Right atrium auricular region (tissue), 2 donors: Measurements from ENCODE around the gene SCYGR1. TPM values are rescaled to one million over a fixed set of nuclear protein-coding genes. Genes with fewer than 3 reads are reported as not detected.
A peak's percentile ranks its signal among the peaks of the same experiment; 100 is the strongest.

Source experiments
- DNase-seq: peaks from one replicate; pipeline ENCODE4 v3.0.0-alpha.2; 2019; ENCODE audit warnings: low spot score
- H3K27ac ChIP-seq, 2 donors: fragments of 200-600 bp; sonication (generic); 1 replicate in 1 of 2; 2 replicates in 1 of 2; pipeline ENCODE4 v1.5.1; 2016 to 2019
- H3K27me3 ChIP-seq, 2 donors: fragments of 200-600 bp; sonication (generic); one replicate each; pipeline versions ENCODE4 v1.5.1 to v1.6.0; 2017 to 2019
- H3K36me3 ChIP-seq: fragments of 200-600 bp; sonication (generic); one replicate; pipeline ENCODE4 v1.5.1; 2016
- H3K4me1 ChIP-seq, 2 donors: fragments of 200-600 bp; sonication (generic); one replicate each; pipeline versions ENCODE4 v1.5.1 to v1.6.0; 2017 to 2019
- H3K4me3 ChIP-seq, 2 donors: fragments of 200-600 bp; sonication (generic); 1 replicate in 1 of 2; 2 replicates in 1 of 2; pipeline ENCODE4 v1.5.1; 2017 to 2019; ENCODE audit warnings: mild to moderate bottlenecking in 1 of 2, moderate library complexity in 1 of 2
- H3K9me3 ChIP-seq, 2 donors: fragments of 200-600 bp; sonication (generic); one replicate each; pipeline ENCODE4 v1.5.1; 2019
- total RNA-seq, 2 donors: library from RNA; depleted of rRNA; stranded (reverse); fragments of >200 nt; gene quantifications; one replicate each; pipeline ENCODE4 v1.1.0, GENCODE V29; 2016
- TF ChIP-seq, protein P1 (sequence below), 2 donors: fragments of 200-600 bp; sonication (generic); IDR thresholded peaks; one replicate each; pipeline ENCODE4 v1.5.1; 2019; ENCODE audit warnings: antibody characterized with exemption in 2 of 2

The SCYGR1 gene
- total RNA-seq, 2 donors from 2014 or later, result not detected

DNA sequence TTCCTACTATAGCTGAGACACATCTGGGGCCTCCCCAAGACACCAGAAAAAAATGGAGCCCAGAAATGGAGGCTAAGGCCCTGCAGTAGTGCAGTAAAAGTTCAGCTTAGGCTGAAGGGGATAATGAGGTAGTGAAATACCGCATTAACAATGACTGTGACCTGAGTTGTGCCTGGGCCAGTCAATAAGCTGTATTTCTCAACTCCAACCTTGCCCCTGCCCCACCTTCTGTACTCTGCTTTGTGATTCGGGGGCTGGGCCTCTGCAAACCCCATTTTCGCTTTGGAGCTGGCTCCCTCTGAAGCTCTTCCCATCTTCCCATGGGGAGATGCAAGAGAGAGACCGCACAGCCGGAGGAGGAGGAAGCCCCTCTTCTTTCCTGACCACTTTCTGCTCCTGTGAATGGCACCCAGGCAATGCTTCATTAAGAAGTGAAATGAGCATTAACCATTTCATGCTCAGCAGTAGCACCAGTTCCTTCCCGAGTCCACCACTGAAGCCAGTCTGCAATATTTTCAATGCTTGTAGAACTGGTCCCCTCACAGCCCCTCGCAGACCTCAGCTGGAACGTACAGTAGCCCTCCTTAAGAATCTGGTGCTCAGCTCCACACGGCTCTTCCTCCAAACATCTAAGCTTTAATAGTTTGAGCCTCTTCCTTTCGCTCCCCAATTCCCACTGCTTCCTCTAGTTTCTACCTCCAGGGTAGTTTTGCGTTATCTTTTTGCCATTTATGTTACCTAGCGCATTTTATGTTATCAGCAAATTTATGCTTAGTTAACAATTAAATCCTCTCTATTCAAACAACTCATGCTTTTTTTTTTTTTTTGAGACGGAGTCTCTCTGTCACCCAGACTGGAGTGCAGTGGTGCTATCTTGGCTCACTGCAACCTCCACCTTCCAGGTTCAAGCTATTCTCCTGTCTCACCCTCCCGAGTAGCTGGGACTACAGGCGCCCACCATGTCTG lies 32.6 kb upstream of the SCYGR1 start:
- no peak for DNase-seq
- H3K4me3 ChIP-seq, result no peak overlapping the region
- no peaks in the 10 kb centered on the region for H3K36me3 ChIP-seq
- no peaks in the 10 kb centered on the region for H3K4me1 ChIP-seq
- H3K27ac ChIP-seq, result no peak overlapping the region
- H3K27me3 ChIP-seq, result no peaks in the 10 kb centered on the region
- TF ChIP-seq, protein P1, sequence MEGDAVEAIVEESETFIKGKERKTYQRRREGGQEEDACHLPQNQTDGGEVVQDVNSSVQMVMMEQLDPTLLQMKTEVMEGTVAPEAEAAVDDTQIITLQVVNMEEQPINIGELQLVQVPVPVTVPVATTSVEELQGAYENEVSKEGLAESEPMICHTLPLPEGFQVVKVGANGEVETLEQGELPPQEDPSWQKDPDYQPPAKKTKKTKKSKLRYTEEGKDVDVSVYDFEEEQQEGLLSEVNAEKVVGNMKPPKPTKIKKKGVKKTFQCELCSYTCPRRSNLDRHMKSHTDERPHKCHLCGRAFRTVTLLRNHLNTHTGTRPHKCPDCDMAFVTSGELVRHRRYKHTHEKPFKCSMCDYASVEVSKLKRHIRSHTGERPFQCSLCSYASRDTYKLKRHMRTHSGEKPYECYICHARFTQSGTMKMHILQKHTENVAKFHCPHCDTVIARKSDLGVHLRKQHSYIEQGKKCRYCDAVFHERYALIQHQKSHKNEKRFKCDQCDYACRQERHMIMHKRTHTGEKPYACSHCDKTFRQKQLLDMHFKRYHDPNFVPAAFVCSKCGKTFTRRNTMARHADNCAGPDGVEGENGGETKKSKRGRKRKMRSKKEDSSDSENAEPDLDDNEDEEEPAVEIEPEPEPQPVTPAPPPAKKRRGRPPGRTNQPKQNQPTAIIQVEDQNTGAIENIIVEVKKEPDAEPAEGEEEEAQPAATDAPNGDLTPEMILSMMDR (IDR thresholded peaks at IDR 0.05), result no peak
- H3K9me3 ChIP-seq, result no peaks in the 10 kb centered on the region

DNA sequence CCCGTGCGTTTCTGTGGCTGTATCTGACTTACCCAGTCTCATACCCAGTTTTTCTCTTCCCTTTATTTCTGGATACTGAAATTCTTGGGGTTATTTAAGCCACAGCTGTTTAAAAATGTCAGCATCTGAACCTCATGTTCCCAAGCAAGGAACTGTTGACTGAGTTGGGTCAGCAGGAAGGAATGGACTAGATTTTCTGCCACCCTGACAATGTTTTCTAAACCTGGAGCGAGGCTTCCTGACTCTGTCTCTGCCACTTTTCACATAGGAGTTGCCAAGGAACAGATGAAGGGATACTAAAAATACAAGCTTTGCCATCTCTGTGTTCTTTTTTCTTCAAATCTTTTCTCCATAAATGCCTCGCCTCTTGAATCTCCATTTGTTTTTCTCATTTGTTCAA lies 29.0 kb upstream of the SCYGR1 start:
- no peaks in the 10 kb centered on the region for H3K4me1 ChIP-seq
- DNase-seq, result no peak
- TF ChIP-seq, protein P1 (IDR thresholded peaks at IDR 0.05), result no peak
- peak overlapping the region; percentile 3 to 60 for H3K27ac ChIP-seq
- no peaks in the 10 kb centered on the region for H3K36me3 ChIP-seq
- H3K27me3 ChIP-seq, result no peaks in the 10 kb centered on the region
- no peaks in the 10 kb centered on the region for H3K9me3 ChIP-seq
- no peak overlapping the region for H3K4me3 ChIP-seq

DNA sequence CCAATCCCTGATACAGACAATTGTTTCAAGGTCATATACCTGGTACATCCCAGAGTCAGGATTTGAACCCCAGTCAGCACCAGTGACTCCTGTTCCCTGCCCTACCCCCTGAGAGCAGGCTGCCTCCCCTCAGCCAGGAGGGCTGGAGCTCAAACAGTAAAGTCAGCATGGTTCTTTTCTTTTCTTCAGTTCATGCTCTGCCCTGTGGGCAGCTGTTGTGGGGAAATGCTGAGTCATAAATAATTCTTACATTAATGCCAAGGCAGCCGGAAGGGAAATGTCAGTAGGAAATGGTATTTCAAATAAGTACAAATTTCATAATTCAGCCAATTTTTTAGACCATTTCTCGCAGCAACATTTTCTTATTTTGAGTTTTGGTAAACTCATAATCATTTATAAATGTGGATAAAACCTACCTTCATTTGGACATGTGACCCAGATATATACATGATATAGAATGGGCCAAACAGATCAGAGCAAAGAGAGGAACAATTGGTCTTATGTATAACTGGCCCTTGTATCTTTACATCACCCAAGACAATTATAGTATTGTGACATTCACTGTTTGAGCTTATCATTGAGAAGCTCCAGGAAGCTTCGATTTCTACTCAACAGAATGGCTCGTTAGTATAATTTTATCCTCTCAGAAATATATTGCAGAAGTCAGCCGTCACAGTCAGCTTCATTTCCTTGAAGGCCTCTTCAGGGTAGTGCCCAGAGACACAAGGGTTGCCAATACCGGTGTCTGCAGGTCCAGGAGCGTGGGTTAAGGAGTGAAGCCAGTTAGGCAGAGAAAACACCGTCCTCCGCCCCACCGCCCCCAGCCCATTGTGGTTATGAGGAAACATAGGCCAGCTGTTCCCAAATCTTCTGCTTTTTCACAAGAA lies 28.0 kb upstream of the SCYGR1 start:
- H3K4me3 ChIP-seq, result no peak overlapping the region
- H3K36me3 ChIP-seq, result no peaks in the 10 kb centered on the region
- H3K27ac ChIP-seq, result peak overlapping the region; percentile 3 to 60
- H3K9me3 ChIP-seq, result no peaks in the 10 kb centered on the region
- no peaks in the 10 kb centered on the region for H3K27me3 ChIP-seq
- DNase-seq, result peak; percentile 76
- TF ChIP-seq, protein P1 (IDR thresholded peaks at IDR 0.05), result no peak
- H3K4me1 ChIP-seq, result no peaks in the 10 kb centered on the region

DNA sequence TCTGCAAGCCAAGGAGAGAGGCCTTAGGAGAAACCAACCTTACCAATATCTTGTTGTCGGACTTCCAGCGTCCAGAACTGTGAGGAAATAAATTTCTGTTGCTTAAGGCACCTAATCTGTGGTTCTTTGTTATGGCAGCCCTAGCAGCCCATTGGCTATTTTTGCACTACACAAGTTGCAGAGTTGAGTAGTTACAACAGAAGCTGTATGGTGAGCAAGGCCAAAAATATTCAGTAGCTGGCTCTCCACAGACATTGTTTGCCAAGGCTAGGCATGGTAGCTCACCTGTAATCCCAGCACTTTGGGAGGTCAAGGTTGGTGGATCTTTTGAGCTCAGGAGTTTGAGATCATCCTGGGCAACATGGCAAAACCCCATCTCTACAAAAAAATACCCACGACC lies 27.1 kb upstream of the SCYGR1 start:
- no peaks in the 10 kb centered on the region for H3K36me3 ChIP-seq
- H3K4me1 ChIP-seq, result no peaks in the 10 kb centered on the region
- no peaks in the 10 kb centered on the region for H3K9me3 ChIP-seq
- TF ChIP-seq, protein P1 (IDR thresholded peaks at IDR 0.05), result no peak
- H3K27me3 ChIP-seq, result no peaks in the 10 kb centered on the region
- H3K4me3 ChIP-seq, result no peak overlapping the region
- DNase-seq, result peak; percentile 57
- H3K27ac ChIP-seq, result peak overlapping the region in 1 of 2 donors; percentile 59

DNA sequence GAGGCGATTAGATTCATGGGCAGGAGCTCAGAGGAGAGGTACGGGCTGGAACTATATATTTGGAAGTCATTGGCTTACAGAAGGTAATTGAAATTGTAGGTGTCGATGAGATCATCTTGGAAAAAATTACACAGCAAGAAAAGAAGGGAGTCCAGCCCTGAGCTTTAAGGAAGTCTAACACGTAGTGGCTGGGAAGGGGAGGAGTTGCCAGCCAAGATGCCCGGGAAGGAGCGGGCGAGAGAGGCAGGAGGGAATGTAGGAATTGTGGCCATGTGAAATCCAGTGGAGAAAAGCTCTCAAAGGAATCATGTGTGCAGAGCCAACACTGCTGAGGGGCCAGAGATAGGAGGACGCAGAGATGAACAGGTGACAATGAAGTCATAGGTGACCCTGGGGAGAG lies 25.6 kb upstream of the SCYGR1 start:
- no peaks in the 10 kb centered on the region for H3K36me3 ChIP-seq
- TF ChIP-seq, protein P1 (IDR thresholded peaks at IDR 0.05), result no peak
- peak; percentile 56 for DNase-seq
- H3K27ac ChIP-seq, result no peak overlapping the region
- no peak overlapping the region for H3K4me3 ChIP-seq
- H3K9me3 ChIP-seq, result no peaks in the 10 kb centered on the region
- H3K4me1 ChIP-seq, result no peaks in the 10 kb centered on the region
- no peaks in the 10 kb centered on the region for H3K27me3 ChIP-seq
